GM18868 (cell line): ENCODE results near the gene NTSR1.

ENCODE experiments used
- ATAC-seq: cut with Tn5 transposase; IDR thresholded peaks from one replicate; pipeline ENCODE4 v1.9.1; 2021; ENCODE audit warnings: mild to moderate bottlenecking, moderate library complexity; ENCODE audit not compliant: unreplicated experiment

NTSR1 gene

DNA sequence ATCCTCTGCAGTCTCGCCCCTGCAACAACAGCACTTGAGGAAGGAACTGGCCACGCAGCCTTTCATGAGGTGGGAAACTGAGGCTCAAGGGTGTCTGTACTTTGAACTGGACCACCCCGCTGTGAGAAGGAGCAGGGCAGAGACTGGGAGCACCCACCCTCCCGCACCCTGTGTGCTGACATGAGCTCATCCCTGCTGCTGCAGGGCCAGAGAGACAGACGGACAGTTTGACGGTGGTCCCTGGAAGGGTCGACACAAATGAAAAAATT lies 70.7 kb downstream of the NTSR1 start:
- ATAC-seq, result no peak

DNA sequence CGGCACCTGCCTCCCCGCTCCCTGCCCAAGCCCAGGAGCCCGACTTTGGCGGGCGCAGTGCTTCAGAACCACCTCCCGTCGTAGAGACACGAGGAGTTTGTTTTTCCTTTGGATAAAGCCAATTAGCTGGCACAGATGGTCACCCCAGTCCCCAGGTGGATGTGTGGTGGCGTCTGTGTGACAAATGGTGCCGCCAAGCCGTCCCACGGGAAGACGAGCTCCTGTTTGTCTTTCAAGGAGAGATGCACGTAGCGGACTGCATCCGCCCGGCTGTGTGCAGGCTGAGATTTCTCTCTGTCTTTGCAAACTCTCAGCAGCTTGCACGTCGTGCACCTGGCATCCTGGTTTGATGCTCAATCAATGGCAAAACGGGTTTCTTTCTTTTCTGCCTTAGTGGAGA lies 71.6 kb downstream of the NTSR1 start:
- ATAC-seq, result no peak

DNA sequence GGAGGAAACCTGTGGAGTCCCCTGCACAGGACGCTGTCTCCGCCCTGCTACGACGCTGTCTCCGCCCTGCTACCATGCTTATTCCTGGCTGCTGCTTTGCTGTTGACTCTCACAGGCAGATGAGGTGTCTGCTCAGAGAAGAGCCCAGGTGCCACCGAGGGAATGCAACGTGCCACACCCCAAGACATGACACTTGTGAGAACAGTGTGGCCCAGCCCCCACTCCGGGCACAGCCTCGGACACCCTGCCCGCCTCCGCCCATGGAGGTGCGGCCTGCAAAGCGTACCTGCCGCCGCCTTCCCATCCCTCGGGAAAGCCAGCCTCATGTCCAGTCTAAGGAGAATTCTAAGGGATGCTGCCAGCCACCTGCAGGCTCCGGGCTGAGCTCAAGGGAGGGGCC lies 72.1 kb downstream of the NTSR1 start:
- no peak for ATAC-seq

DNA sequence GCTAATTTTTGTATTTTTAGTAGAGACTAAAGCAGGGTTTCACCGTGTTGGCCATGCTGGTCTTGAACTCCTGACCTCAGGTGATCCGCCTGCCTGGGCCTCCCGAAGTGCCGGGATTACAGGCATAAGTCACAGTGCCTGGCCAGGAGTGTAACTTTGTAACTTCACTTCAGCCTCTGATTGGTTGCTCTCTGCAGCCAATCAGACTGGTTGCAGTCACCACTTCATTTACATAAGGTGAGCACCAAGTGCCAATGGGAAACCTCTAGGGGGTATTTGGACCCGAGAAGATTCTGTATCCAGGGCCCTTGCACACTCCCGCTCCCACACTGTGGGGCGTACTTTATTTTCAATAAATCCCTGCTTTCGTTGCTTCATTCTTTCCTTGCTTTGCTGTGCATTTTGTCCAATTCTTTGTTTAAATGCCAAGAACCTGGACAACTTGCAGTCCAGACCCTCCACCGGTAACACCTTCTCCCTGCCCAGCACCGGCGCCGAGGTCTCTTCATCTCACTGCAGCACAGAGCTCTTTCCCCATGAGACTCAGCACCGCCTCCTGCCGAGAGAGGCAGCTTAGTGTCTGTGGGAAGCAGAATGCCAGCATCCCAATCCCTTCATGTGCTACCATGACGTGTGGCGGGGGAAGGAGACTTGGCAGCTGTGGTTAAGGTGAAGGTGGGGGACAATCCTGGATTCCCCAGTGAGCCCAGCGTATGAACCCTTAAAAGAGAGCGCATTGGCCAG lies 73.7 kb downstream of the NTSR1 start:
- ATAC-seq, result no peak

DNA sequence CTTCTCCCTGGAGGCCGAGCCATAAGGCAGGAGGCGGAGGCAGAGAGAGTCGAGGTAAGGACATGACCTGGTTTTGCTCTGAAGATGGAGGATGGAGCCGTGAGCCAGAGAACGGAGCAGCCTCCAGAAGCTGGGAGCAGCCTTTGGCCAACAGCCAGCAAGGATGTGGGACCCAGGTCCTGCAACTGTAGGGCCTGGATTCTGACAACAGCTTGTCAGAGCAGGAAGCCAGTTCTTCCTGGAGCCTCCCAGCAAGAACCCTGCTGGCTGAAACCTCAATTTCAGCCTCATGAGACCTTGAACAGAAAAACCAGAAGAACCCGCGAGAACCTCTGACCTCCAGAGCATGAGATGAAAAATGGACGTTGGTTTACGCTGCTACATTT lies 74.2 kb downstream of the NTSR1 start:
- no peak for ATAC-seq

DNA sequence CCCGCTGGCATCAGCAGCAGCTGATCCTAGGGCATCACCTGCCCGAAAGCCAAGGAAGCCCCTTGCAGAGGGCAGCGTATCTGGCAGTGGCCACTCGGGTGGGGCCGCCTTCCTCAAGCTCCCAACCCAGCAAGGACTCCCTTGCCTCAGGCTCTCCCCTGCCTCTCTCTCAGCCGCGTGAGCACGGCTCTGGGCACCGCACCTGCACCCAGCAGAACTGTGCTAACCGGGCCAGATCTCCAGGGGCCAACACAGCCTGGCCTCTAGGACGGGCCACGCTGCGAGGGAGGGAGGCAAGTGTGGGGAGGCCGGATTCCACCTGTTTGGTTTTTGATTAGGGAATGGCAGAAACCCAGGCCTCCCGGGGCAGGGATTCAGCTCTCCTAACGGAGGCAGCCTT lies 75.9 kb downstream of the NTSR1 start:
- ATAC-seq, result no peak

DNA sequence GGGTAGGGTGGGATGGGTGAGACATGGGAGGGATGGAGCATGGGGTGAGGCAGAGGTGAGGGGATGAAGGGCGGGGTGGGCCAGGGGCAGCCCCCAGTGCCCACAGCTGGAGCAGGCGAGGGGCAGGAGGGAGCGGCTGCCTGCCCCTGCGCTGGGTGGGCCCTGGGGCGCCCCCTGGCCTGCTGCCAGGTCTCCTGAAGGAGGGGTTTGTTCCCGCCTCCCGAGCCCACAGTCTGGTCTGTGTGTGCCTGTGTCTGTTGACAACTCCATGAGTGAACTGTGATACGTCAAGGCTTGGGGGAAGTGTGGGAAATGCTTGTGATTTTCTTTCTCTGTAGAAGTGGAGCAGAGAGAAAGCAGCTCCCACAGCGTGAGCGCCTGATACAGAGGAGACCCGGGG lies 76.8 kb downstream of the NTSR1 start:
- no peak for ATAC-seq

DNA sequence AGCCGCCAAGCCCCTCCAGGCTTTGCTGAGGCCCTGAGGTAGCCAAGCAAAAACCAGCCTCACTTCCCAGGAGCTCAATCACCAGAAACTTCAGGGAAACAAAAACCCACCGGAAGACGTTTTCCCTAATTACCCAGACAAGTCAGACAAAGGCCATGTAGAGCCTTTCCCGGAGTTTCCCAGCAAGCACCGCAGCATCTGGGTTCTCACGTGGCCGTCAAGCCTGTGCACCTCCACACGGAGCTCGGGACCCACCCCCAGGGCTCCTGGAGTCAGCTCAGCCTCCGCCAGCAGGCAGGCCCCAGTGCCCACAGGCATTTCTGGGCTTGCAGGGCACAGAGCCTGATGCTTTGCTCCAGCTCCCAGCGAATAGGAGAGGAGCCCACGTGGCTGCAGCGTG lies 77.5 kb downstream of the NTSR1 start:
- no peak for ATAC-seq

DNA sequence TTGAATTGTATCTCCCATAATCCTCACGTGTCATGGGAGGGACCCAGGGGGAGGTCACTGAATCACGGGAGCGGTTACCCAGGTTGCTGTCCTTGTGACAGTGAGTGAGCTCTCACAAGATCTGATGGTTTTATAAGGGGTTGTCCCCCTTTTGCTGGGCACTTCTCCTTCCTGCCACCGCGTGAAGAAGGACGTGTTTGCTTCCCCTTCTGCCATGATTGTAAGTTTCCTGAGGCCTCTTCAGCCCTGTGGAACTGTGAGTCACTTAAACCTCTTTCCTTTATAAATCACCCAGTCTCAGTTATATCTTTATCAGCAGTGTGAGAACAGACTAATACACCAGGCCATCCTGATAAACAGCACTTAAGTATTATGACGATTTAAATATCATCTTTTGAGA lies 78.7 kb downstream of the NTSR1 start:
- no peak for ATAC-seq

DNA sequence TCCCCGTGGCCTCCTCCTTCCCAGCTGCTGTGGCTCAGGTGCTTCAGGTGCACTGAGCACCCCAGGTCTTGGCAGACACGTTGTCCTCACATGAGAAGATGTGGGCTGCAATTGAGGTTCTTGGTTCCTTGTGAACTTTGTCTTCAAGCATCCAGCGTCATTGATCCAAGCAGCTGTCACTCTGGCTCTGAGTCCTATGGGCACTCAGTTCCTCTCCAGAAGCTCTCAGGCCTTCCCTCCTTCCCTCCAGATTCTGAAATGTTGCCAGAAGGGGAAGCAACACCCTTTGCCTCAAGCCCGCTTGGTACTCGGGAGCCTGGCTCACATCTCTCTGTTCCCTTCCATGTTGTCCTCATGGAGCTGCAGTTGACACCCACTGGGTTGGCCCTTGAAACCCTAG lies 79.2 kb downstream of the NTSR1 start:
- ATAC-seq, result no peak

DNA sequence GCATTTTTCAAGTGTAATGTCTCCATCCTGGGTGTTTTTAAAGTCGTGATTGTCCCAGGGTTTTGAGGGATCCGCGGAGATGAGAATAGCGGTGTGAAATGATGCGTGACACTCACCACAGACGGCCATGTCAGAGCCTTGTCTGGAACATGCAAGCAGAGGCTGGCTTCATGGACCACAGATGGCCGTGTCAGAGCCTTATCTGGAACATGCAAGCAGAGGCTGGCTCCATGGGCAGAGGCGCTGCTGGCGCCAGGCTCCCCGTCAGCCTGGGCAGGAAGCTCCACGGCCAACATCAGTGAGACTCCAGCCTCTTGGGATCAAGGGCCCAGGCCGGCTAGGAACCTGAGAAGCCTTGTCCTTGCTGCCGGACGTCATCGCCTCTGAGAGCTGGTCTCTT lies 80.0 kb downstream of the NTSR1 start:
- ATAC-seq, result no peak

DNA sequence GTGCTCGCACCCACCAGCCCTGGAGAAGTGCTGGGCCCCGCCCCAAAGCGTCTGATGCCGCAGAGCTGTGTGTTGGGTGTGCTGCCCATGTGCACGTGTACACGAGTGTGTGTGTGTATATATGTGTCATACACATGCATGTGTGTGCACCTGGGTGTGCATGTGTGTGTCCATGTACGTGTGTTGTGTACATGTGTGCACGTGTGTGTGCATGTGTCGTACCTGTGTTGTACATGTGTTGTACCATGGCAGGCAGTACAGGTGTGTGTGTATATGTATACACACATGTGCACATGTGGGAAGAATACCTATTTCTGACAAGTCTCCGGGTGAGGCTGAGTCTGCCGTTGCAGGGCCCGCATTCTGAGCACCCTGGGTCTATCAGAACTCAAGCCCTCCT lies 81.4 kb downstream of the NTSR1 start:
- no peak for ATAC-seq

DNA sequence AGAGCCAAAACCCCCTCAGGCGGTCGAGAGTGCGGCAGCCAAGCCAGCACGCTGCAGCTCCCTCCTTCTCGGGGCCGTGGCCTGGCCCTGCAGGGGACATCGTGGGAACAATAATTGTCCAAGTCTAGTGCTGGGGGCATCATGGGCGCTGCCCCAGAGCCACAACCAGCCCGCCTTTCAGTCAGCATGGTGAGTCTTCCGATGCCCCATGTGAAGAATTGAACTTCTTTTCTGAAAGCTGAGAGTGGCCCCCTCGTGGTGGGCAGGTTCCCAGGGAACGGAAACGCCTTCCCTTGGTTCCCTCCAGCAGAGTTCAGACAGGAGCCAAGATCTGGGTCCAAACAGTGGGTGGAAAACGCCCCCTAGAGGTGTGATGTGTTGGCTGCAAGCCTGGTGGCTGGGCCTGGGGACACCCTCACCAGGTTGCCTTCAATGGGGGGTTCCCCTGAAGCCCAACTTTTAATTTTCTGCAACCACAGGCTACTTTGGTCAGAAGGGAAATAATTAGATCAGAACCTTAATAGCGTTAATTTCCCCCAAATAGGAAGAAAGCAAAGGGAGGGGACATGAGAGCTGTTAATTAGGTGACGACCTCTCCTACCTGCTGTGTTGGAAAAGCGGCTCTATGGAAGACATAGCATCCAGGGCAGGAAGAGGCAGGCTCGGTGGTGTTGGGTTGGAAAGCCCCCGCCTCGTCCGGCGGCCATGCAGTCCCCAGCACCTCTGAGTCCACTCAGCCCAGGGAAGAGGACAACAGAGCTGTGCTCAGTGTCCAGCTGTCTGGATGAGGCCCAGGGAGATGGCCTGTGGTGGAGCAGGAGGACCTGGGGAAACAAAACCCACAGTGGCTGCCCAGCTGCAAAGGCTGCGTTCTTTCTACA lies 82.9 kb downstream of the NTSR1 start:
- no peak for ATAC-seq

DNA sequence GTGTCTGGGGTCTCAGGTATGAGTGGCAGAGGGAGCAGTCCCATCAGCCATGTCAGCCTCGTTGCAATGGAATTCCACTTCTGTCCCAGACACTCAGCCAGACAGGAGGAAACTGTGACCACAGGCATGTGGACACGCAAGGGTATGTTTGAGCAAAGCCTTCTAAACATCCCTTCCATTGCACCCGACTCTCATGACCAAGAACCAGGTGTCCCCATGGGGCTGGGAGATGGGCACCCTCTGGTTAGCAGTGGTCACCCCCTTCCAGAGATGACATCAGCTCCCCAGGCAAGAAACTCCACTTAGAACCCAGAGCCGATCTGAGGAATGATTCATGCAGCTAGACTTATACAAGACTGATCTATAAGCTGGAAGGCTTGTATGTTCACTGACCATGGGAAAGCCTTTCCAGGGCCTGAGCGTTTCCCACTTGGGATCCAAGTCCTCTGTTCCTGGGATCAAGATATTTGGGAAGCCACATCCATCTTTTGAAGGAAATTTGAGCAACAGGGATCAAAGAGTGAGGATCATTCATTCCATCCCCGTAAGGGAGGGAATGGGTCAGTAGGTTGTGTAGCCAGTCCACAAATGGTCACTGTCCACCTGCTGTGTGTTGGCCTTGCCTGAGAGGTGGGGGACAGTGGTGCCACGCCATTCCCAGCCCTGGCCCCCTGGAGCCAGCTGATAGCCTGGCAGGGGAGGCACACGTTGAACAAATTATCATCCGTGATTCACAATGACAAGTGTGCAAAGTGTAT lies 83.7 kb downstream of the NTSR1 start:
- ATAC-seq, result no peak

DNA sequence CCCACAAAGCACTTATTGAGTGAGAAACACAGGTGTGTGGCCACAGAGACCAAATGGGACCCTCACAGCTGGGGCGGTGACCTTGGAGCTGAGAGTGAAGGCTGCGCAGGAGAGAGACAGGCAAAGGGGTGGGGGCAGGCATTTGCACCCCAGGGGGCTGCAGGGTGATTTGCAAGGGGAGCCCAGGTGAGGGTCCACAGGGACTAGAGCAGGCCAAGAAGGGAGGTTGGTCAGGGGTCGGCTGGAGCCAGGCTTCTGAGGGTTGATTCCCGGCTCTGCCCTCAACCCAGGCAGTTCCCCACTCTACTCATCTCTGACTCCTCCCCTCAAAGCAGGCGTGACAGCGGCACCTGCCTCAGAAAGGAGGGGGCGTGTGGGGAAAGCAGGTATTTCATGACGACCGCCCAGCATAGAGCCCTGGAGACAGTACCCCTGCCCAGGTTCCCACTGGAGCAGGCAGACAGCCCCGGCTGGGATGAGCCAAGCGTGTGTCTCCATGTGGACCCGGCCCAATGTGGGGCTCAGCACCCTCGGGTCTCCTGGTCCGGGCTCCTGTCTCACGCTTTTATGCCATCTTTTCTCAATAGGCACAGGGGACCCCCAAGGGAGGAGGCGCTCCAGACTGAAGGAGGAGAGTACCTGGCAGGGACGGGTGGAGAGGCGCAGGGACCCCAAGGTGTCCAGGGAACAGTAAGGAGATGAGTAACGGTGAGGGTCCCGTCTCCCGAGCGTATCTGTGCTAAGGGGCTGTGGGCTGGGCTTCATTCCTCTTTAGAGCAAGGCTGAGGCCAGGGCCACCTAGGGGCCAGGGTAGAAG lies 84.5 kb downstream of the NTSR1 start:
- no peak for ATAC-seq

DNA sequence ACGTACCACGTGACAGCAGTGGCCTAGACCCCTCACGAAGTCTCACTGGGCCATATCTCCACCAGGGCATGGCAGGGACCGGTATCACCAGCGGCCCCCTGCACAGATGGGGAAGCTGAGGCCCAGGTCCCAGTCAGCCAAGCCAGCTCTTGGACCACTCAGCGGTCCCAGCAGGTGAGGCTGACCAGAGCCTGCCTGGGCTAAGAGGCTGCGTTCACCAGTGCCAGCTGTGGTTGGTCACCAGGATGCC lies 85.0 kb downstream of the NTSR1 start:
- ATAC-seq, result no peak

DNA sequence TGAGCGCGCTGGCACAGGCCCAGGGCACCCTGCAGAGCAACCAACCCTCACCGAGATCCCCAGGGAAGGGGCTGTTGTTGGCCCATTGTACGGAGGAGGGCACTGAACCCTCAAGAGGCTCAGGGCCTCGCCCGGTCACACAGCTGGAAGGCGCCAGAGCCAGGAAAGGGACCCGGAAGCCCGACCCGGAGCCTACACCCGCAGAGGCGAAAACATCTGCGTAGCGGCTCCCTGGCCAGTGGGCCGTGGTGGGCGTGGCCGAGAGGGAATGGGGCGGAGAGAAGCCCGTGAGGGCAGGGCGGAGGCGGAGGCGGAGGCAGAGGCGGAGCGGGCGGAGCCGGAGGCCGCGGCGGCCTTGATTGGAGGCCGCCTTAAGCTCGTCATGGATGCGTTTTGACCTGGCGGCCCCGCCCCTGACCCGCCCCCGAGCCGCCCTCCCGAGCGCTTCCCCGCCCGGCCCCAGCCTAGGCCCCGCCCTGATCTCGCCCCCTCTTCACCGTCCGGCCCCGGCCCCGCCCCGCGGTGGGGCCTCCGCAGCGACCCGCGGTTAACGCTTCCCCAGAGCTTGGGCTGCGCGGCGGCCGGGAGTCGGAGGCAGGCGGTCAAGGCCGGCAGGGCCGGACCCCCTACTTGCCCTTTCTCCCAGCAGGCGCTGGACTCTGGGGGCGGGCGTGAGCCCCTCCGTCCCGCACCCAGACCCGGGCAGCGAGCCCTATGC lies 85.5 kb downstream of the NTSR1 start:
- ATAC-seq, result peak; percentile 77

DNA sequence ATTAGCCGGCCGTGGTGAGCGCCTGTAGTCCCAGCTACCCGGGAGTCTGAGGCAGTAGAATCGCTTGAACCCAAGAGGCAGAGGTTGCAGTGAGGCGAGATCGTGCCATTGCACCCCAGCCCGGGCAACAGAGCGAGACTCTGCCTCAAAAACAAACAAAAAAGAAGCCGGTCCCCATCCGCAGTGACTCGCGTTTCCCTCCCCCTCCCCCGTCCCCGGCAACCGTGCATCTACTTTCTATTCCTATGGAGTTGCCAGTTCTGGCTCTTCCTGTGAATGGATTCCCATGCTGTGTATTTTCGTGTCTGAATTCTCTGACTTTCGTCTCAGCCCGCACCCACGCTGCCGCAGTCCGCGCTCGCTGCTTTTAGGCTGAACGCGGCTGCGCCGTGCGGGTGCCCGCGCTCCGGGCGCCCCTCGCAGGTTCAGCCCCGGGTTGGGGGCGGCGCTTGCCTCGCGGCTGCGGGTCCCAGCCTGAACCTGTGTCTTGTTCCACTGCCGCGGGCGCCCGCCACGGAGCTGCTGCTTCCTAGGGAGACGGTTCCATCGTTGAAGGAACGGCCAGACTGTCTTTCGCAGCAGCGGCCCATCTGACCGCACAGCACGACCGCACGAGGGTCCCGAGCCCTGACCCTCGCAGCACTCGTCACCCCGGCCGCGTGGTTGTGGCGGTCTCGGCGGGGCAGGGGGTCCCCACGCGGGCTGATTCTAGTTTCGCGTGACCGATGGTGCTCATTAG lies 86.6 kb downstream of the NTSR1 start:
- ATAC-seq, result no peak

DNA sequence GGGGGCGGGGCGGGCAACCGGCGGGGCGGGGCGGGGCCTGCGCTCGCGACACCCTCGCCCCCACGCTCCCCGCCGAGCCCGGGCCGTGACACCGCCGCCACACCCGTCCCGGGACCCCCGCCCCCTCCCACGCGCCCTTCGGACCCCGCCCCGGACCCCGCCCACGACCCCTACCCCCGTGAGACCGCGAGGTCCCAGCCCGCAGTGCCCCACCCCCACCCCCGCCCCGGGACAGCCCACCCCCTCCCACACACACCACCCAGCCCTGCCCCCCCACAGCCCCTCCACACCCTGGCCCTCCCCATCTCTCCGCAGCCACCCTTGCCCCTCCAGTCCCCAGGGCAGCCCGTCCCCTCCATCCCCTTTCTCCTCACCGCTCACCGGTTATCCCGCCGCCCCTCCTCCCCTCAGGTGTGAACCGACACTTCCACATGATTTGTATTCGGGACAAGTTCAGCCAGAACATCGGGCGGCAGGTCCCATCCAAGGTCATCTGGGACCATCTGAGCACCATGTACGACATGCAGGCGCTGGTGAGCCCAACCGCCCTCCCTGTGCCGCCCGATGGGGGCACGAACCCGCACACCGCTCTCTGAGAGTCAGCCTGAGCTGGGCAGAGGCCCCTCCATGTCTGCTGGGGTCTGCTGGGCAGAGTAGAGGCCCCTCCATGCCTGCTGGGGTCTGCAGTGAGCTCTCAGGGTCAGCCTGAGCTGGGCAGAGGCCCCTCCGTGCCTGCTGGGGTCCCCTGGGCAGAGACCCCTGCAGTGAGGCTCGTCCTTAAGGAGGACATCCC lies 88.3 kb downstream of the NTSR1 start:
- no peak for ATAC-seq
